ENCODE data around the gene CERS1.

GRCh38 chr19:18899624-18900560 is 3.9 kb upstream of the CERS1 start:
- TF ChIP-seq, protein P1, sequence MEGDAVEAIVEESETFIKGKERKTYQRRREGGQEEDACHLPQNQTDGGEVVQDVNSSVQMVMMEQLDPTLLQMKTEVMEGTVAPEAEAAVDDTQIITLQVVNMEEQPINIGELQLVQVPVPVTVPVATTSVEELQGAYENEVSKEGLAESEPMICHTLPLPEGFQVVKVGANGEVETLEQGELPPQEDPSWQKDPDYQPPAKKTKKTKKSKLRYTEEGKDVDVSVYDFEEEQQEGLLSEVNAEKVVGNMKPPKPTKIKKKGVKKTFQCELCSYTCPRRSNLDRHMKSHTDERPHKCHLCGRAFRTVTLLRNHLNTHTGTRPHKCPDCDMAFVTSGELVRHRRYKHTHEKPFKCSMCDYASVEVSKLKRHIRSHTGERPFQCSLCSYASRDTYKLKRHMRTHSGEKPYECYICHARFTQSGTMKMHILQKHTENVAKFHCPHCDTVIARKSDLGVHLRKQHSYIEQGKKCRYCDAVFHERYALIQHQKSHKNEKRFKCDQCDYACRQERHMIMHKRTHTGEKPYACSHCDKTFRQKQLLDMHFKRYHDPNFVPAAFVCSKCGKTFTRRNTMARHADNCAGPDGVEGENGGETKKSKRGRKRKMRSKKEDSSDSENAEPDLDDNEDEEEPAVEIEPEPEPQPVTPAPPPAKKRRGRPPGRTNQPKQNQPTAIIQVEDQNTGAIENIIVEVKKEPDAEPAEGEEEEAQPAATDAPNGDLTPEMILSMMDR (IDR thresholded peaks at IDR 0.05; ENCODE audit: low read depth, low read length, poor library complexity, severe bottlenecking): no peak
- TF ChIP-seq EZH2phosphoT487 (IDR thresholded peaks at IDR 0.05; ENCODE audit: borderline replicate concordance, low read length): no peak

All from DOHH2 (cell line).